Ishikawa (cell line): Measurements from ENCODE around the gene PPM1B.

Experiments
- CEBPB ChIP-seq: IDR thresholded peaks from 2 replicates; pipeline ENCODE4 v1.6.1; 2012
- EP300 ChIP-seq: IDR thresholded peaks from 2 replicates; pipeline ENCODE4 v1.6.1; 2012; ENCODE audit warnings: borderline replicate concordance
- FOXM1 ChIP-seq: IDR thresholded peaks from 2 replicates; pipeline ENCODE4 v1.6.1; 2012; ENCODE audit warnings: low read depth, borderline replicate concordance
- NFIC ChIP-seq: IDR thresholded peaks from 2 replicates; pipeline ENCODE4 v1.6.1; 2012
- REST ChIP-seq: IDR thresholded peaks from 2 replicates; pipeline ENCODE4 v1.6.1; 2012; ENCODE audit warnings: low read depth, mild to moderate bottlenecking
- TEAD4 ChIP-seq: IDR thresholded peaks from 2 replicates; pipeline ENCODE4 v1.6.1; 2012
- USF1 ChIP-seq: IDR thresholded peaks from 2 replicates; pipeline ENCODE4 v1.6.1; 2012

GRCh38 chr2:44273596-44273995 lies 104.9 kb downstream of the PPM1B start:
- TF ChIP-seq TEAD4 (no peak), CEBPB (no peak), REST (no peak), FOXM1 (no peak), EP300 (no peak), NFIC (no peak), USF1 (no peak)
